CD4-positive, alpha-beta T cell treated with Interleukin-4 for 1 hour (primary cell): Measurements from ENCODE around the gene TTLL8.
A peak's percentile ranks its signal among the peaks of the same experiment; 100 is the strongest.
"Not testable (repeated sequence)": the region's sequence is repeated elsewhere in the genome, so short reads cannot be mapped to it uniquely, and the experiment has no call there.

ENCODE experiments used
- DNase-seq, 2 donors: peaks; one replicate each; pipeline ENCODE4 v3.0.0-alpha.2; 2020 to 2022

The TTLL8 gene

DNA sequence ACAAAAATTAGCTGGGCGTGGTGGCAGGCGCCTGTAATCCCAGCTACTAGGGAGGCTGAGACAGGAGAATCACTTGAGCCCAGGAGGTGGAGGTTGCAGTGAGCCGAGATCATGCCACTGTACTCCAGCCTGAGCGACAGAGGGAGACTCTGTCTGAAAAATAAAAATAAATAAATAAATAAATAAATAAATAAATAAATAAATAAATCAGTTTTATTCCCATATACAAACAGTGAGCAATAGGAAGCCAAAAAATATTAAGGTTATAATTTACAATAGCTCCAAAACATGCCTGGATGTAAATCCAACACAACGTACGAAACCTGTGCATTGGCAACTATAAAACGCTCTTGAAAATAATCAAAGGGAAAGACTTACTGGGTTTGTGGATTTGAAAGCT, 76.3 kb downstream of the TTLL8 start:
- DNase-seq: not testable (repeated sequence)

DNA sequence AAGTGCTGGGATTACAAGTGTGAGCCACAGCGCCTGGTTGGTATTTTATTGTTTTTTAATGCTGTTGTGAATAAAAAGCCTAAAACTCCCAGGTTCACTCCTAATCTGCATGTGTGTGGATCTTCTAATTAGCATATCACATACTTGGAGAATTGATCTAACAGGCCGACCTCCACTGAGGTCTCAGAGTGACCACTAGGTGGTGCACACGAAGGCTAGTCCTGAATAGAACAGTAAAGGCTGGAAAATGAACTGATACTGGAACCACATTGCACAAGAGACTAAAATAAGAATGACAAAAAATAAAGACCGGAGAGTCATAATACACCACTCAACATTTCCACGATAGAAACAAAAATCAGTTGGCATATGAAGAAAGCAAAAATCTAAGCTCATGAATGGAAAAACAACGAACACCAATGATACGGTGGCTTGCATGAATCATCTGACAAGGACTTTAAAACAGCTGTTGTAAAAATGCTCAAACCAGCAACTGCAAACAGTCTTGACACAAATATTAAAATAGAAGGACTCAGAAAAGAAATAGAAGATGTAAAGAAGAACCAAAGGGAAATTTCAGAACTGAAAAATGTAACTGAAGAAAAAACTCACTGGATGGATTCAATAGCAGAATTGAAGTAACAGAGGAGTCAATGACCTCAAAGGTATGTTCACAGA, 78.4 kb downstream of the TTLL8 start:
- peak; percentile 42 to 49 for DNase-seq

DNA sequence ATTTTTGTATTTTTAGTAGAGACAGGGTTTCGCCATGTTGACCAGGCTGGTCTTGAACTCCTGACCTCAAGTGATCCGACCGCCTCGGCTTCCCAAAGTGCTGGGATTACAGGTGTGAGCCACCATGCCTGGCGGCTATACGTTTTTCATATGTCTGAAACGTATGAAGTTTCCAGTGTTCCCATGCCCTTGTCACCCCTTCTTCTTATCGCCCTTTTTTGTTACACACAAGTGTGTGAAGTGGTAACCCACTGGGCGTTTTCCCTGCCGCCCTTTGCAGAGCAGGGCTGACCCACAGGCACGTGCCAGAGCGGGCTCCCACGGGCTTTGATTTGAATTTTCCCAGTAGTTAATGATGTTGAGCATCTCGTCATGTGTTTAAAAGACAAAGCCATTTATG, 80.5 kb downstream of the TTLL8 start:
- DNase-seq: no peak

DNA sequence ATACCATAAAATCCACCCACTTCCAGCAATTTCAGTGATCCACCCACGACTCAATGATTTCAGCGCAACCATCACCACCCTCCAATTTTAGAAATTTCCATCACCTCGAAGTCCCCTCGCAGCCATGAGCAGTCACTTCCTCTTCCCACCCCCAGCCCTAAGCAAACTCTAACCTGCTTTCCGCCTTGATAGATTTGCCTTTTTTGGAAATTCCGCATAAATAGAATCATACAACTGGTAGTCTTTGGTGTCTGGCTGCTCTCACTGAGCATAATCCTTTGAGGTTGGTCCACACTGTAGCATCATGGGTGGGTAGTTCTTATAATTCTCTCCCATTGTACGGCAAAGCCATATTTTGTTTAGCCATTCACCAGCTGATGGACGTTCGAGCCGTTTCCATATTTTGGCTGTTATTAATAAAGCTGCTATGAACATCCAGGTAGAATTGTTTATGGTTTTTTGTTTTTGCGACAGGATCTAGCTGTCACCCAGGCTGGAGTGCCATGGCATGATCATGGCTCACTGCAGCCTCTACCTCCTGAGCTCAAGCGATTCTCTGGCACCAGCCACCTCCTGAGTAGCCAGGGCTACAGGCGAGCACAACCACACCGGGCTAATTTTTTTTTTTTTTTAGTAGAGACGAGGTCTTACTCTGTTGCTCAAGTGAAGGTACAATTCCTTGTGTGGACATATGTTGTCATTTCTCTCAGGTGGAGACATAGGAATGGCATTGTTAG, 81.5 kb downstream of the TTLL8 start:
- DNase-seq: peak in 1 of 2 donors; percentile 78

DNA sequence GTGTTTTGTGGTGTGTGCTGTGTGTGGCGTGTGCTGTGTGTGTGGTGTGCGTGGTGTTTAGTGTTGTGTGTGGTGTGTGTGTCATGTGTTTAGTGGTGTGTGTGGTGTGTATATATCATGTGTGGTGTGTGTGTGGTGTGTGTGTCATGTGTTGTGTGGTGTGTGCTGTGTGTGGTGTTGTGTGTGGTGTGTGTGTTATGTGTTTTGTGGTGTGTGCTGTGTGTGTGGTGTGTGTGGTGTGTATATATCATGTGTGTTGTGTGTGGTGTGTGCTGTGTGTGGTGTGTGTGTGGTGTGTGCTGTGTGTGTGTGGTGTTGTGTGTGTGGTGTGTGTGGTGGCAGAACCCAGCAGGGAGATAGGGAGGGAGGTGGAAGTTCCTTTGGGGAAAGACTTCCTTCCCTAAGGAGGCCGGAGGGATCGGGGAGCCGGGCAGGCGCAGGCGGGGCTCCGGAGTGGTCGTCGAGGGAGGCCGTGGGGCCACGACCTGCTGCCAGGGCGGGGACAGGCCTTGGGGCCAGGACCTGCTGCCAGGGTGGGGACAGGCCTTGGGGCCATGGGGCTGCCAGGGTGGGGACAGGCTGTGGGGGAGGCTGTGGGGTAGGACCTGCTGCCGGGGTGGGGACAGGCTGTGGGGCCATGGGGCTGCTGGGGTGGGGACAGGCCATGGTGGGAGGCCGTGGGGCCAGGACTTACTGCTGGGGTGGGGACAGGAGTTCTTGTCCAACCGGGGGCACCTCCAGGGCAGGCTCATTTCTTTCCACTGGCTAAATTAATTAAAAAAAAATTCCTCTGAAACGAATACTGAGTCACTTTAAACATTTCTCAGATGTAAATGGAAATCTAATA, 82.3 kb downstream of the TTLL8 start:
- peak; percentile 11 to 34 for DNase-seq

DNA sequence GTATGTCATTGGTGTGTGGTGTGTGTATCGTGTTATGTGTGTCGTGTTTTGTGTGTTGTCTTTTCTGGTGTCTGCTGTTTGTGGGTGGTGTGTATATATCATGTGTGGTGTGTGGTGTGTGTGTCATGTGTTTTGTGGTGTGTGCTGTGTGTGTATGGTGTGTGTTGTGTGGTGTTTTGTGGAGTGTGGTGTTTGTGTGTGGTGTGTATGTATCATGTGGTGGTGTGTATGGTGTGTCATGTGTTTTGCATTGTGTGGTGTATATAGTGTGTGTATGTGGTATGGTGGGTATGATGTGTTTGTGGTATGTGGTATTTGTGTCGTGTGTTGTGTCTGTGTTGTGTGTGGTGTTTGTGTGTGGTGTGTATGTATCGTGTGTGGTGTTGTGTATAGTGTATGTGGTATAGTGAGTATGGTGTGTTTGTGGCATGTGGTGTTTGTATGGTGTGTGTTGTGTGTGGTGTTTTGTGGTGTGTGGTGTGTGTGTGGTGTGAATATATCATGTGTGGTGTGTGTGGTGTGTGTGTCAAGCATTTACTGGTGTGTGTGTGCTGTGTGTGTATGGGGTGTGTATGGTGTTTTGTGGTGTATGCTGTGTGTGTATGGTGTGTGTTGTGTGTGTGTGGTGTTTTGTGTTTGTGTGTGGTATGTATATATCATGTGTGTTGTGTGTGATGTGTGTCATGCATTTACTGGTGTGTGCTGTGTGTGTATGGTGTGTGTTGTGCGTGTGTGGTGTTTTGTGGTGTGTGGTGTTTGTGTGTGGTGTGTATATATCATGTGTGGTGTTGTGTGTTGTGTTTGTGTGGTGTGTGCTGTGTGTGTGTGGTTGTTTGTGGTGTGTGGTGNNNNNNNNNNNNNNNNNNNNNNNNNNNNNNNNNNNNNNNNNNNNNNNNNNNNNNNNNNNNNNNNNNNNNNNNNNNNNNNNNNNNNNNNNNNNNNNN, 84.8 kb downstream of the TTLL8 start:
- DNase-seq: peak in 1 of 2 donors; percentile 26

DNA sequence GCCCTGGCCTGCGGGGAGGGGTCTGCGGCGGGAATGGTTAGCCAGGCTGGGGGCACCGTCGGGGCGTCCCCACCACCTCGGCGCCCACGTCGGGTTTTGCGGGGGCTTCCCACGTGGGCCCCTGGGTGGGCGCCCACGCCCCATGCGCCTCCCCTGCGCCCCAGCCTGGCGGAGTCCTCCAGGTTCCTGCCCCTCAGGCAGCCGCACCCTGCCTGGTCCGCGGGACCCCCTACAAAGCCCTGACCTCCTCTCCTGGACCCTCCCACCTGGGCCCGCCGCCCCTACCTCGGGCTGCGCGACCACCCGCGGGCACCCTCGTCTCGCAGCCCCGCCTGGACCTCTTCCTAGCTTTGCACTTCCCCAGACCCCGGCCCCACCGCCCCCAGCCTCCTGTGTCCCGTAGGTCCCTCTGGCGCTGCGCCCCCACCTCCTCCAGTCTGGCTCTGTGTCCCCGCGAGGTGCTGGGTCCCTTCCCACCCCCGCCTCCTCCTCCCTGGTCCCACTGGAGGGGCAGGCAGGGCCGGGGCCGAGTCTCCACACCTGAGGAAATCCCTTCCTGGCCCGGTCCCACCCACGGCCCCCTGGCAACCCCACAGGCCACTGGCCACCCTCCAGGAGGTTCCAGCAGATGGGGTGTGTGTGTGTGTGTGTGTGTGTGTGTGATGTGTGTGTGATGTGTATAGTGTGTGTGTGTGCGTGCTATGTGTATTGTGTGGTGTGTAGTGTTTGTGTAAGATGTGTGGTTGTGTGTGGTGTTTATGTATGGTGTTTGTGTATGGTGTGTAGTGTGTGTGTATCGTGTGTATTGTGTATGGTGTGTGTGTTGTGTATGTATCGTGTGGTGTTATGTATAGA, 85.7 kb downstream of the TTLL8 start:
- DNase-seq: no peak

DNA sequence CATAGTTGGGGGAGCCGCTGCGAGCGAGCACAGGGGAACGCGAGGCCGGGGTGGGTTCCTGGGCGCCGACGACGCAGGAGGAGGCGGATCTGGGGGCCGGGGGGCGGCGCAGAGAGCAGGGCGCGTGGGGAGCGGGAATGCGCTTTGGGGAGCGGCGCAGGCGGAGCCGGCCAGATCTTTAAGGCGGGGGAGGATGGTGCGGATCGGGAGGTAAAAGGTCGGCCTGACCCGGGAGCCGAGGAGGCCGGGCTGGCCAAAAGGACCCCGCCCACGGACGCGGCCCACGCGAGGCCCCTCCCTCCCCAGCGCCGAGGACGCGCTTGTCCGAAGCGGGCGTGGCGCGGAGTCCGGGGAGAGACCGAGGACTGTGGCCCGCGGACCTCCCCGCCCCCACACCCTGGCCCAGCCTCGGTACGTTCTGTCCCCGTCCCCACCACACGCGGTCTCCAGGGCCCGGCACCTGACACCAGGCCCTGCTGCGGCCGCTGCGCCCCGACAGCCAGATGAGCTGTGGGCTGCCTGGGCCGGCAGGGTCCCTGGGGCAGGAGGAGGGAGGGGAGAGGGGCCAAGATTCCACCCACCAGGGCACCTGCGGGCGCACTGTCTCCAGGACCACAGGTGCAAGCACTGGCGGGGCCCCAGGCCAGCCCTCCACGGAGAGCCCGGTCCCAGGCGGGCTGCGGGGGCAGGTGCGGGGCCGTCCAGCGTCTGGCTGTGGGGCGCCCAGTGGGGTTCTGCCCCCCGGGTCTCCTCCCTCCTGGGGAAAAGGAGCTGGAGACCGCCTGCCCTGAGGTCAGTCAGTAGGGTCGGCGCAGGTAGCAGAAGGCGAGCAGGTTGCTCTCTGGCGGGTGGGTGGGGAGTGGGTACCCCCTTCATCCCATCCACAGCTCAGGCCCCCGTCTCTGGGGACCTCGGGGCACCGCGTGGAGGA, 86.6 kb downstream of the TTLL8 start:
- peak; percentile 29 to 56 for DNase-seq

DNA sequence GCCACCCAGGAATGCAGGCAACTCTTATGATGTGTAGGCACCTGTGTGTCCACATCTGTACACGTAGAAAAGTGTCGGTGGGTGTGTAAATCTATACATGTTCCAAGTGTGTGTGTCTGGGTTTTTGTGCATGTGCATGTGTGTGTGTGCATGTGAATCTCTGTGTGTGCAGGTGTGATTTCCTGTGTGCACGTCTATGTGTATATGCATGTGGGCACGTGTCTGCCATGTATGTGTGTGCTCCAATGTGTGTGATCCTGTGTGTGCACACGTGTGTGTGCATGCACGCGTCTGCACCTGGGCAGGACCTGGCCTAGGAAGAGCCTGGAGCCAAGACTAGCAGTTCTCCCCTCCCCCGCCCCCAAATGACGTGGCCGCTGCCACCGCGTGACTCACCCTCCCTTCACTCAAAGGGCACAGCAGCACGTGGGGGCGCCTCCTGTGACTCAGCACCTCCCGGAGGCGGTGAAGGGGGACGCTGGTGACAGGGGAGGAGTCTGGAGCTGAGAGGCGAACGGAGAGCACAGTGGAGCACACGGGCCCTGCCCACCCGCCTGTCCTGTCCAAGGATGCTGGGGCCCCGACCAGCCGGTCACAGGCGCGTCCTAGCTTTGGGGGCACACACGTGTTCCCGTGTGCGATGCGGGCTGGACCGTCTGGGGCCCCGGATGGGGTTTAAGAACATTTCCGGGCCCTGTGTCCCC, 87.4 kb downstream of the TTLL8 start:
- peak; percentile 93 to 94 for DNase-seq

DNA sequence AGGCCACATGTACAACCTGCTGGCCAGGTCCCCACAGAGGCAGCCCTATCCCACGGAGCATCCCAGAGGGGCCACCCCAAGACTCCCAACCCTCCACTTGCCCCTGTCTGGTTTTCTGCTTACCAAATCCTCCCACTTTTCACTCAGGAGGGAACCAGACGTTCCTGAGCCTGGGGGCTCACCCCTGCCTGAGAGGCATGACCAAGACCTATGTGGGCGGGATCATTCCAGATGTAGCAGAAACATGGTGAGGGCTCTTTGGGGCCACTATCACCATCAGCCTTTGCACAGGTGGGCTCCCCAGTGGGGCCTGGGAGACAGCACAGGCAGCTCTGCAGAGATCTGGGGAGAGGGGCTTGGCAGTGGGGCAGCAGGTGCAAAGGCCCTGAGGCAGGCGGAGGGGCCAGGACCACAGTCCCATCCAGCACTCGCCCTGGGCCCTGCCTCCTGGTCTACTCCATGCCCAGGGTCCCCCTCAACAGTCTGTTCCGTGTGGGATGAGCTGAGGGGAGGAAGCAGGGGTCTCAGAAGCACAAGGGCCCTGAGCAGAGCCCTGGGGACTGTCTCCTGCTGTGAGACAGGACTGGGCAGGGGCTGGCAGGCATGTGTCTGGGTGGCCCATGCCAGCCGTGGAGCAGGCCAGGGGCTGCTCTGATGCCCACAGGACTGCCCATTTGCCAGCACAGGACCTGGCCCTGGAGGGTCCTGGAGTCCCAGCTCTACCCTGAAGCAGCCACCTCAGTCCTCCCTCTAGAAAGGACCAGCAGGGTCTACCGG, 88.2 kb downstream of the TTLL8 start:
- no peak for DNase-seq

DNA sequence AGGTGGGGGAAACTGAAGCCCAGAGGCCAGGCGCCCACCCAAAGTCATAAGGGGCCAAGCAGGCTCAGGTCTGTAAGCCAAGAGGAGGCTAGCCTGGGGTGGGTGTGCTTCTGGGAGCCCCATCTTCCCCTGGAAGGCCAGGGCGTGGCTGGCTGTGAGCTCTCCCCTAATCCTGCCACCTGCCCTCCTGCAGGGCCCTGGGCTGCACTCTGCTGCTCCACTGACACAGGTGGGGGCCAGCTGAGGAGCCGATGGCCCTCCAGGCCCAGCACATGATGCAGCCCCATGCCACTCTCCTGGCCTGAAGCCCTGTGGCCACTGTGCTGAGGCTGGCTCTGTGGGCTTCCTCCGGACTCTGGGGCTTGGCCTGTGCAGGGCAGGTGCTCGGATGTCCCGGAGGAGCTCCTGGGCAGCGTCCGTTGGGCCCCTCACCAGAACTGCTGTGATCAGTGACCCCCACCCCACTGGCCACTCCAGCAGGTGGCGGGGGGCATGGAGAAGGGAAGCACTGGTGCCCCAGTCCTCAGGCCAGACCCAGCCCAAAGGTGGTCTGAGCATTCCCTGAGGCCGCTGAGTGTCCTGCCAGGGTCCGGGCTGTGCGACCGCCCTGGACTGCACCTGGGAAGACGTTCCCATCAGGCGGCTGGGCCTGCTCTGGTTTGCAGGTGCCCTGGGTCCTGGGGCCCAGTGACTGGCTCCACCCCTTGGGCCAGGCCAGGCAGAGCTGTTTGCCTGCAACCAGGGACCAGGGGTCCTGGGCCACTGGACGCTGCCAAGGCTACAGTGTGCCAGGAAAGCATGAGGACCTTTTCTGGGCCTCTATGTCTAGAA, 89.1 kb downstream of the TTLL8 start:
- peak in 1 of 2 donors; percentile 14 for DNase-seq
